ENCODE data around the gene TUT4. TPM values are rescaled to one million over a fixed set of nuclear protein-coding genes. Genes with fewer than 3 reads are reported as not detected.

TUT4 gene, protein sequence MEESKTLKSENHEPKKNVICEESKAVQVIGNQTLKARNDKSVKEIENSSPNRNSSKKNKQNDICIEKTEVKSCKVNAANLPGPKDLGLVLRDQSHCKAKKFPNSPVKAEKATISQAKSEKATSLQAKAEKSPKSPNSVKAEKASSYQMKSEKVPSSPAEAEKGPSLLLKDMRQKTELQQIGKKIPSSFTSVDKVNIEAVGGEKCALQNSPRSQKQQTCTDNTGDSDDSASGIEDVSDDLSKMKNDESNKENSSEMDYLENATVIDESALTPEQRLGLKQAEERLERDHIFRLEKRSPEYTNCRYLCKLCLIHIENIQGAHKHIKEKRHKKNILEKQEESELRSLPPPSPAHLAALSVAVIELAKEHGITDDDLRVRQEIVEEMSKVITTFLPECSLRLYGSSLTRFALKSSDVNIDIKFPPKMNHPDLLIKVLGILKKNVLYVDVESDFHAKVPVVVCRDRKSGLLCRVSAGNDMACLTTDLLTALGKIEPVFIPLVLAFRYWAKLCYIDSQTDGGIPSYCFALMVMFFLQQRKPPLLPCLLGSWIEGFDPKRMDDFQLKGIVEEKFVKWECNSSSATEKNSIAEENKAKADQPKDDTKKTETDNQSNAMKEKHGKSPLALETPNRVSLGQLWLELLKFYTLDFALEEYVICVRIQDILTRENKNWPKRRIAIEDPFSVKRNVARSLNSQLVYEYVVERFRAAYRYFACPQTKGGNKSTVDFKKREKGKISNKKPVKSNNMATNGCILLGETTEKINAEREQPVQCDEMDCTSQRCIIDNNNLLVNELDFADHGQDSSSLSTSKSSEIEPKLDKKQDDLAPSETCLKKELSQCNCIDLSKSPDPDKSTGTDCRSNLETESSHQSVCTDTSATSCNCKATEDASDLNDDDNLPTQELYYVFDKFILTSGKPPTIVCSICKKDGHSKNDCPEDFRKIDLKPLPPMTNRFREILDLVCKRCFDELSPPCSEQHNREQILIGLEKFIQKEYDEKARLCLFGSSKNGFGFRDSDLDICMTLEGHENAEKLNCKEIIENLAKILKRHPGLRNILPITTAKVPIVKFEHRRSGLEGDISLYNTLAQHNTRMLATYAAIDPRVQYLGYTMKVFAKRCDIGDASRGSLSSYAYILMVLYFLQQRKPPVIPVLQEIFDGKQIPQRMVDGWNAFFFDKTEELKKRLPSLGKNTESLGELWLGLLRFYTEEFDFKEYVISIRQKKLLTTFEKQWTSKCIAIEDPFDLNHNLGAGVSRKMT (N-terminal part only)
- 21.7 and 27.9 TPM in 2 replicates for total RNA-seq (2014; rRNA removed; shearing (Covaris generic))
- 26.6 and 26.9 TPM in 2 replicates for polyA plus RNA-seq (2015; cell fraction: cytosol; rRNA removed)
- 97.9 and 129 TPM in 2 replicates for polyA plus RNA-seq (2015; cell fraction: nucleus; rRNA removed)

- DNase-seq (ENCODE audit: low read depth) = peak; percentile 55
These were observed at the start of gene TUT4 for GRCh38 chr1:52552505-52553361. Gene TUT4, minus strand, starts transcription at chr1:52553092. Its CDS starts 26,812 bp downstream, at chr1:52526280.

DNA sequence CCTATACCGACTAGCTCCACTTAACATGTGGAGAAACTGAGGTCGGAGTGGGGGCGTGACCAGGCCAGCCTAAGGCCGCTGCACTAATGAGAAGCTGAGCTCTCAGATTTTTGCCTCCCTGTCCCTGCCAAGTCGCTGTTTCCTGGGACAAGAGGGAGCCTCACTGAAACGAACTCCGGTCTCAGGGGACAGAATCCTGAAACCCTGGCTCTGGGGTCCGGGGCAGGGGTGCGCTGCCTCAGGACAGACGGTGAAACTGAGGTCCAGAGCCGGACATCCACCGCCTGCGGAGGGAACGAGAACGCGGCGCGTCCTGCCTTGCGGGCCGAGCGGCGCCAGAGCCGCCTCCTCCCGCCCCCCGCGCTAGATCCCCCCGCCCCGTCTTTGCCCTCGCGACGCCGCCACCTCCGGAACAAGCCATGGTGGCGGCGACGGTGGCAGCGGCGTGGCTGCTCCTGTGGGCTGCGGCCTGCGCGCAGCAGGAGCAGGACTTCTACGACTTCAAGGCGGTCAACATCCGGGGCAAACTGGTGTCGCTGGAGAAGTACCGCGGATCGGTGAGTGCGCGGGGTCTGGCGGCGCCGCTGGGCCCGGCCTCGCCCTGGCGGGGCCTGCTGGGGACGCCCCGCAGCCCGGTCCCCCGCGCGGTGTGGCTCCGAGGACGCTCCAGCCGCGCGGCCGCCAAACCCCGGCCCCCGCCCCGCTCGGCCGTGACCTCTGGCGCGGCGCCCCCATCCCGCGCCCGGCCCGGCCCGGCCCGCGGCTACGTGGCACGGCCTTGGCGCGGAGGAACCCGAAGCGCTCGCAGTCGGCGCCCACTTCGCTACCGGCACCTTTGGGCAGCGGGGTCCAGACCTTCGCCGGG, 49.3 kb upstream of the TUT4 start, which contains the start of gene GPX7:
Gene GPX7, plus strand, starts transcription at position 381 of the 865 bp plus-strand sequence. Its CDS starts 39 bp downstream, at position 420.
- DNase-seq (ENCODE audit: low read depth) = no peak

DNA sequence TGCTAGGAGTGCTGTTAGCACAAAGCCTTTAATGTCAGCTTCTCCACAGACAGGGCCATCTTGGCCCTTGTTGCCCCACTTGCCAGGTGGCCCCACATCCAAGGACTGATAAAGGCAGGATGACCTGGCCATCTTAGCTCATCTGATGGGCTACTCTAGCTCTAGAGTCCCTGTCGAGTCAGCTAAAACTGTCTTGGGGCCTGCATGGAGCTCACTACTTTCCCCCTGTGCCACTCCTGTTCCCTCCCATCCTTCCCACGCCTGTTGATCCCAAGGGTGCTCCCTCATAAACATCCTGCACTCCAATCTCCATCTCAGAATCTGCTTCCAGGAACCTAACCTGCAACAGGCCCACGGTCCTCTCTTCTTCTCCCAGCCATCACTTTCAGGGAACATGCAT, 48.6 kb upstream of the TUT4 start:
- no peak for DNase-seq (ENCODE audit: low read depth)

- DNase-seq (ENCODE audit: low read depth) = no peak
These were observed 47.8 kb upstream of the TUT4 start for GRCh38 chr1:52600533-52601179.

GRCh38 chr1:52599236-52599635, 46.3 kb upstream of the TUT4 start:
- DNase-seq (ENCODE audit: low read depth) = no peak

- no peak for DNase-seq (ENCODE audit: low read depth)
These were observed 45.8 kb upstream of the TUT4 start for GRCh38 chr1:52598729-52599128.

- no peak for DNase-seq (ENCODE audit: low read depth)
These were observed 45.0 kb upstream of the TUT4 start for GRCh38 chr1:52597912-52598311.

- no peak for DNase-seq (ENCODE audit: low read depth)
These were observed 42.2 kb upstream of the TUT4 start for GRCh38 chr1:52595061-52595460.

DNA sequence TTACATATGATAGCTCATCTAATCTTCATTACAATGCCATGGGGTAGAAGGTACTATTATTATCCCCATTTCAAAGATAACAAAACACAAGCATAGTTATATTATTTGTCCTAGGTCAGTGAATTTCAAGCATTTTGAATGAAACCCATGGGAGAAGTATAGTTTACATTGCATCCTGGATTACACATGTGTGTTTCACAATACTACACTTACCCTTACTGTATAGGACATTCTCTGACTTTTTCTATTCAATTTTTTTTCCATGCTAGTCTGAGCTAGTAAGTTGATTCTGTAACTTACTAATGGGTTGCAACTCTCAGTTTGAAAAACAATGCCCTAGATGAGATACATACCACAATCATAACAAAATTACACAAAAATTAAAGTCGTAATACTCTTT, 40.6 kb upstream of the TUT4 start:
- DNase-seq (ENCODE audit: low read depth) = no peak

- DNase-seq (ENCODE audit: low read depth) = no peak
These were observed 39.9 kb upstream of the TUT4 start for GRCh38 chr1:52592637-52593323.

DNA sequence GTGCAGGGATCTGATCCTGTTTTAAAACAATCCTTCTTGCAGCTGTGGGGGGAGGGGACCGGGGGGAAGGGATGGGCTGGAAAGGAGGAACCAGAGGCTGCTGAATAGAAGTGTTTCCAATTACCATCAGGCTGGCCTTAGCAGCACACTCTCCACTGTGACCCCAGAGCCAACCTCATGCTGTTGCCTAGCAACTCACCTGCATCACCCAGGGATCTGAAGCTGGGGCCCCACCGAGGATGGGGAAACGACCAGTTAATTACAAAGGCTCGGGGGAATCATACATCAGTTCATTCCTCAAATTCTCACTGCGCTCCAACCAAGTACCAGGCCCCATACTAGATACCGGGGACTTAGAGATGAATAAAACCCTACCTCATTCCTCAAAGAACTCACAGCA, 37.4 kb upstream of the TUT4 start:
- no peak for DNase-seq (ENCODE audit: low read depth)

DNA sequence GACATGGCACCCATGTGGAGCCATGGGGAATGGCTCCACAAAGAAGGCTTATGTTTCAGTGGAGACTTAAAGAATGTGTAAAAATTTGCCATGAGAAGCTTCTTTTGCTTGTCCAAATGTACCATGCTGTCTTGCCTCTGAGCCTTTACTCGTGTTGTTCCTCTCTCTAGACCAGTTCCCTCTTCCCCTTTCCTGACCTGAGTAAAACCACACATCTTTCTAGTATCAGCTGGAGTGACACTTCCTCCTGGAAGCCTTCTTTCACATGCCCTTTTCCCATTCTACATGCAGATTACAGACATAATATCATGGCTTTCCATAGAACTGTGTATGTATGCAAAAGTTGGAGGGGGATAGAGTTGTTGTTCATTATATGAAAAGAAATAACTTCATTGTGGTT, 35.6 kb upstream of the TUT4 start:
- no peak for DNase-seq (ENCODE audit: low read depth)

GRCh38 chr1:52588027-52588426, 35.1 kb upstream of the TUT4 start:
- no peak for DNase-seq (ENCODE audit: low read depth)

GRCh38 chr1:52585474-52585873, 32.6 kb upstream of the TUT4 start:
- DNase-seq (ENCODE audit: low read depth) = no peak

DNA sequence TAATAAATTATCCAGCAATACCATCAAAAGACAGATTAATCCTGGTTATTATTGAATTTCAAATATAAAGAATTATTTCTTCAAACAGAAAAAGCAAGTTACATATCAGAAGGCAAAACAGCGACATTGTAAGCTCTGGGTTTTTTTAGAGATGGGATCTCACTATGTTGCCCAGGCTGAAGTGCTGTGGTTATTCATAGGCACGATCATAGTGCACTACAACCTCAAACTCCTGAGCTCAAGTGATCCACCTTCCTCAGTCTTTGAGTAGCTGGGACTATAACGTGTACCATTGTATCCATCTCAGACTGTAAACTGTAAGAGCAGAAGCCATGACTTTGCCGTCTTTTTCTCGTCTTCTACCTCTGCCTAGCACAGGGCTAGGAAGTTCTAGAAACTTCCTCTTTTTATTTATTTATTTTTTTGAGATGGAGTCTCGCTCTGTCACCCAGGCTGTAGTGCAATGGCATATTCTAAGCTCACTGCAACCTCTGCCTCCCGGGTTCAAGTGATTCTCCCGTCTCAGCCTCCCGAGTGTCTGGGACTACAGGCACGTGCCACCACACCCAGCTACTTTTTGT, 29.3 kb upstream of the TUT4 start:
- no peak for DNase-seq (ENCODE audit: low read depth)

DNA sequence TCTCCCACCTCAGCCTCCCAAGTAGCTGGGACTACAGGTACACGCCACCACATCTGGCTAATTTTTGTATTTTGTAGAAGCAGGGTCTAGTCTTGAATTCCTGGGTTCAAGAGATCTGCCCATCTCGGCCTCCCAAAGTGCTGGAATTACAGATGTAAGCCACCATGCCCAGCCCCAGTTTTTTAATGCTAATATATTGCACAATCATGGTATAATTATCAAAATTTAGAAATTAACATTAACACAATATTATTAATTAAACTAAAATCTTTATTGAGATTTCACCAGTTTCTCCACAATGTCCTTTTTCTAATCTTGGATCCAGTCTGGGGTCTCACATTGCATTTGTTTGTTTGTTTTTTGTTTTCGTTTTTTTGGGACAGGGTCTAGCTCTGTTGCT, 27.4 kb upstream of the TUT4 start:
- no peak for DNase-seq (ENCODE audit: low read depth)

DNA sequence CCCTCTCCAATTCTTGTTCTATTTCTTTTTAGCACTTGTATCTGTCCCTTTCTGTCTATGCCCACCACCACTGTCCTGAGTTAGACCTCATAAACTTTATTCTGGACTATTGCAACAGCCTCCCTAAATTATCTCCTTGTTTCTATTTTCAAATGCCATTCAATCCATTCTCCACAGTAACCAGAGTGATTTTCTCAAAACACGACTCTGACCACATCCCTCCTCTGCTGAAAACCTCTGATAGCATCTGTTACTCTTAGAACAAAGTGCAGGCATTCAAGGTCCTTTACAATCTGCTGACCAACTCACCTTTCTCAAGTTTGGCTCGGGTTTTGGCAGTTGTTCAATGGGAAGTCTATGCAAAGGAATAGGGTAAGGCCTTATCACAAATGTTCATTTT, 26.5 kb upstream of the TUT4 start:
- DNase-seq (ENCODE audit: low read depth) = no peak

GRCh38 chr1:52578066-52578465, 25.2 kb upstream of the TUT4 start:
- DNase-seq (ENCODE audit: low read depth) = peak; percentile 55
